Activated CD4-positive, alpha-beta T cell treated with anti-CD3 and anti-CD28 coated beads for 1 hour (primary cell): ENCODE measurements around the gene VMP1.
A peak's percentile ranks its signal among the peaks of the same experiment; 100 is the strongest.
"Not testable (repeated sequence)": the region's sequence is repeated elsewhere in the genome, so short reads cannot be mapped to it uniquely, and the experiment has no call there.

Source experiments
- DNase-seq: peaks from one replicate; pipeline ENCODE4 v3.0.0-alpha.2; 2020

VMP1 gene

DNA sequence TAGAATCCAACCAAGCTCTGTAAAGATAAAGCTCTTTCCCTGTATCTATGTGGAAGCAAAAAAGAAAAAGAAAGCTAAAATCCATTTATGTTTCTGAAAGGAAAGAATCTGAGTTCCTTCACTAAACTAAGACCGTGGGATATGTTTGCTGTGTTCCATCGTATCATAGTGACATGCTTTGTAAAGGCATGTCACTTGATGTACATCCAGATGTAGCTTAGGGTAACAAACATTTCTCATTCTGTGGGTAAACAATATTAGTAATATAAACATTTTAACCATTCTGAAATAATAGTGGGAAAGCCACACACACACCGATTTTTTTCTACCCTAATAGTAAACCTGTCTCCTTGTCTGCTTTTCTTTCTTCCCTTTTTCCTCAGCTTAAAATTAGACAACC, 107.2 kb downstream of the VMP1 start:
- DNase-seq: no peak

DNA sequence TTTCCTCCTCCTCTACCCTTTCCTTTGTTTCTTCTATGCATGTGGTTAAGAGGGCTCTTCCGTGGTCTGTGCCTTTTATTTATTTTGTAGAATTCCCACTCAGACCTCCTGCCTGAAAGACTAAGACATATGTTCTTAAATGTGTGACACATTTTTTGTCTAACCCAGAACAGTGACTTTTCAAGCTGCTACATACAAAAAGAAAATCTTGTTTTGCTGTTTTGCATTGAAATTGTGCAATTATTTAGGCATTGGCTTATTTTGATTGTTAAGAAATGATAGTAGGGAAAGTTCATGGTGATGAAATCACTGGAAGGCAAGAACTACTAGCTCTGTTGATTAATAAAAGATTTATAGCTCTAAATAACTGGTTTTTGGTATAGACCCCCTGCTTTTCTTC, 108.5 kb downstream of the VMP1 start:
- no peak for DNase-seq

DNA sequence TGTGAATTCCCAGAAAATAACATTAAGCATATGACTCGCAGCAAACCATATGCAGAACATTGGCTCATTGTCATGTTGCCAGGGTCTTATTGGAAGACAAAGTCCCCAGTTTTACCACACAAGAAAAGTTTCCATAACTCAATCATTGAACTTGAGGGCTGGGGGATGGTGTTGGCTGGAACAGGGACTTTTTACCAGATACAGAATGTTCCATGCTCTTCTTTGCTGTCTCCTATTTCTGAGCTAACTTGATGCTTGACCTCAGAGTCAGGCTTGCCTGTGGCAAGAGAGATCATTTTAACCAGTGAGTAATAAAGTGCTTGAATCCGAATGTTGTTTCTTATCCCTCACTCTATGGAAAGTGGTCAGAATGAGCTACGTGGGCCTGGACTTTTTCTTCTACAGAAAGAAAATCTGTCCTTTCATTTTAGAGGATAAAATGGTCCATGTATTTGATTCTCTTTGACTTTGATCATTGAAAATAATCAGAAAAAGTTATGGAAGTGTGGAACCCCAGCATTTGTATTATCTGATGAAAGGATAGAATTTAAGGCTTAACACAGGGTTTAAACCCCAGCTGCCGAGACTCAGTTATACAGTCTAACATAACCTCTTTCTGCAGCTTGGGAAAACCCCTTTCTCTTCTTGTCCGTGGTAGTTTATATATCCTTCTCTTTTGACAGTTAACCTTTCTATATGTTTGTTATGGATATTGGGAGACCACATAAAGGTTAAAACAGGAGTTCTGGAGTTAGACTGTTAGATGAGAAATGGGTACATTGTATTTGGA, 118.3 kb downstream of the VMP1 start:
- no peak for DNase-seq

DNA sequence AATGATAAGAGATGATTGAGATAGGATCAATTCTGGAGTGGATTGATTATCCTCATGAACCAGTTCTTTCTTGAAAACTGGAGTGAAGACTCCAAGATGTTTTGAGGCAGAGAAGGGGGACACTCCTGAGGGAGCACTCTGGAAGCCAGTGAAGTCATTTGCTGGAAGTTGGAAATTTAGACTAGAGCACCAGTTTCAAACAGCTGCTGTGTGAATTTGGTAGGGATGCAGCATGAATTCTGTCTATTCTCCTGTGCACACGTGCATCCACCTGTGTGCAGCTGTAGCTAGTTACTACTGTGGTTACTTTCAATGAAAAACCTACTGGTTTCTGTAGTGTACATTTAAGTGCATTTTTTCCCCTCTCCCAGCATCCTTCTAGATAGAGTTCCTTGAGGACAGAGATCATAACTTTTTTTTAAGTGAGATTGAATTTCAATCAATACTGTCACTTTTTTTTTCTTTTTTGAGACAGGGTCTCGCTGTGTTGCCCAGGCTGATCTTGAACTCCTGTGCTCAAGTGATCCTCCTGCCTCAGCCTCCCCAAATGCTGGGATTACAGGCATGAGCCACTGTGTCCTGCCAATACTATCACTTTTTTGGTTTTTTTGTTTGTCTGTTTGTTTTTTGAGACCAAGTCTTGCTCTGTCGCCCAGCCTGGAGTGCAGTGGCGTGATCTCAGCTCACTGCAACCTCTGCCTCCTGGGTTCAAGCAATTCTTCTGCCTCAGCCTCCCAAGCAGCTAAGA, 119.4 kb downstream of the VMP1 start:
- DNase-seq: no peak

DNA sequence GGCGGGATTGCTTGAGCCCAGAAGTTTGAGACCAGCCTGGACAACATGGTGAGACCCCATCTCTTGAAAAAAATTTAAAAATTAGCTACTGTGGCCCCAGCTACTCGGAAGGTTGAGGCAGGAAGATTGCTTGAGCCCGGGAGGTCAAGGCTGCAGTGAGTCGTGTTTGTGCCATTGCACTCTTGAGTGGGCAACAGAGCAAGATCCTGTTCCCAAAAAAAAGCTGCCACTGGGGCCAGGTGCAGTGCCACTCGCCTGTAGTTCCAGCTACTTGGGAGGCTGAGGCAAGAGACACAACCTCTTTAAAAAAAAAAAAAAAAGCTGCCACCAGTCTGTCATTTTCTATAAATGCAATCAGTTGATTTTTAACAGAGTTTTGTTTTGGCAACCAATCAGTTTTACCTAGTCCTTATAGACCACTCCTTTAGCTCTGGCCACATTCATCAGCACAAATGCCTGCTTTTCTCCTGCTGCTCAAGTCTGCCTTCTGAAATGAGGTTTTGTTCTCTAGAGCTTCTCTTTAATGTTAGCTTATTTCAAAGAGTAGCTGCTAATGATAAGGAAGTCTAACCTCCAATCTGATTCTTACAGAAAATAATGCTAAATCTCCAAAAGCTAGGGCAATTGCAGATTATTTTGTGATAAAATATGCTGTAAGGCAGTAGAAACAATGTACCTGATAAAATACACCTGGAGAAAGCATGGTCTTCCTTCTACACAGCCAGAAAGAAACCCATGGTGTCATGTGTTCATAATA, 120.4 kb downstream of the VMP1 start:
- DNase-seq: no peak

DNA sequence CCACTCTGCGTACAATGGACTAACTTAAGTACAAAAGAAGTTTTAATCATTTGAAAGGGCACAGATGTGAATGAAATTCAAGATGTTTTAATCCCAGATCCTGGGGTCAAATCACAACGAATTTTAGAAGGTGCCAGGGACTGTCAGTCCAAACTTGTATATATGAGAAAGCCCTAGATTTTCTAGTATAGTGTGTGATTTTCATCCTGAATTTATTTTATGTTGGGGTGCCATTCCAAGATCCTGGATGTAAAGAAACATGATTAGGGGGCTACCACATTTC, 121.0 kb downstream of the VMP1 start:
- no peak for DNase-seq

DNA sequence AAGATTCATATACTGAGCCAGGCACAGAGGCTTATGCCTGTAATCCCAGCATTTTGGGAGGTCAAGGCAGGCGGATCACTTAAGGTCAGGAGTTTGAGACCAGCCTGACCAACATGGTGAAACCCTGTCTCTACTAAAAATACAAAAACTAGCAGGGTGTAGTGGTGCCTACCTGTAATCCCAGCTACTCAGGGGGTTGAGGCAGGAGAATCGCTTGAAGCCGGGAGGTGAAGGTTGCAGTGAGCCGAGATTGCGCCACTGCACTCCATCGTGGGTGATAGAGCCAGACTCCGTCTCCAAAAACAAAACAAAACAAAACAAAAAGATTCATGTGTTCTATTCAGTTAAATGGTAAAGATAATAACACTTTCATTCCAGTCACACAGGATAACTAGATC, 121.4 kb downstream of the VMP1 start:
- not testable (repeated sequence) for DNase-seq

DNA sequence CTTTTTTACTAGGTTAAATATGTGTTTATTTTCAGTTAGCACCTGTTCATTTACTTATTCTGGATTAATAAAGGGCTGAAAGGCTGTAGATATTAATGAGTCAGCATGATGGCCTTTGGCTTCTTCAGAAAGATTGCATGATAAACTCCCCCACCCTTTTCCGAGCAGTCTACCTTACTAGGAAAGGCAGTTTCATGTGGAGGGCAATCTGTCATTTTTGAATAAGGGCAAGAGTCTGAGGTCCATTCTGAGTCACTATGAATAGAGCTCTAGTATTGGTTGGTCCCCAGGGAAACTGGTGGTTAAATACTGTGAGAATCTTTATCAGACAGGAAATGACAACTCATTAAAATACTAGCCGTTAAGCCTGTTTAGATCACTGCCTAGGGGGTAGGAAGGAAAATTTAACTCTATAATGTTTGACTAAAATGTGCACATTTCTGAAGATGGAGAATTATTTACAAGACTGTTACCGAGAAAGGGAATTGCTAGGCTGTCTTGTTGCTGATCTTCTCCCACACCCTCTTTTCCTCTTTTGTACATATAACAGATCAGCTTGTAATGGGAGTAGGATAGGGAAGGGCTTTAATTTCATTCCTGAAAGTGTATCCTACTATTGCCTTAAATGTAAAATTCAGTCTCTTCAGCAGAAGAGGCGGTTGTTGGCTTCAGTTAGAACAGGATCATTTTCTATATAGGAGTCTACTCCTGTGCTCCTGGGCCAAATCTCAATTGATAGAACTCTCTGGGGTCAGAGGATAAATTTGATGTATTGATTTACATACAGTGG, 122.0 kb downstream of the VMP1 start:
- no peak for DNase-seq

DNA sequence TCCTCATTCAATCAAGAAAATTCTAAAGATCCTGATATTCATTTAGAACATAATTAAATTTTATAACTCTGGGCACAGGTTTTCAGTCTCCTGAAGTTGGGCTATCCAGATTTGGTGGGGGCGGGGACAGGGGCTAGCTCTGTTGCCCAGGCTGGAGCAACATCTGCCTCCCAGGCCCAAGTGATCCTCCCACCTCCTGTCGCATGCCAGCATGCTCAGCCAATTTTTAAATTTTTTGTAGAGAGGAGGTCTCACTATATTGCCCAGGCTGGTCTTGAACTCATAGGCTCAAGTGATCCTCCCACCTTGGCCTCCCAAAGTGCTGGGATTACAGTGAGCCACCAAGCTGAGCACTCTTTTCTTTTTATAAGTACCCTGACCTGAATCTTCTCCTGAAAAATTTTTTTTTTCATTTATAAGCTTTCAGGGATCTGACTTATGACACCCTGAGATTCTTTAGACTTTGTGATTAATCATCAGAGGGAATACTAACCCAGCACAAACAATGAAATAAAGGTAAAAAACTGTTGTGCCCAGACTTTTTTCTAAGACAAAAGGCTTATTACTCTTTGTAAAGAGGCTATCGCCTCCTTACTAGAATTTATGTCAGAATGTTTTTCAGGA, 122.7 kb downstream of the VMP1 start:
- no peak for DNase-seq

DNA sequence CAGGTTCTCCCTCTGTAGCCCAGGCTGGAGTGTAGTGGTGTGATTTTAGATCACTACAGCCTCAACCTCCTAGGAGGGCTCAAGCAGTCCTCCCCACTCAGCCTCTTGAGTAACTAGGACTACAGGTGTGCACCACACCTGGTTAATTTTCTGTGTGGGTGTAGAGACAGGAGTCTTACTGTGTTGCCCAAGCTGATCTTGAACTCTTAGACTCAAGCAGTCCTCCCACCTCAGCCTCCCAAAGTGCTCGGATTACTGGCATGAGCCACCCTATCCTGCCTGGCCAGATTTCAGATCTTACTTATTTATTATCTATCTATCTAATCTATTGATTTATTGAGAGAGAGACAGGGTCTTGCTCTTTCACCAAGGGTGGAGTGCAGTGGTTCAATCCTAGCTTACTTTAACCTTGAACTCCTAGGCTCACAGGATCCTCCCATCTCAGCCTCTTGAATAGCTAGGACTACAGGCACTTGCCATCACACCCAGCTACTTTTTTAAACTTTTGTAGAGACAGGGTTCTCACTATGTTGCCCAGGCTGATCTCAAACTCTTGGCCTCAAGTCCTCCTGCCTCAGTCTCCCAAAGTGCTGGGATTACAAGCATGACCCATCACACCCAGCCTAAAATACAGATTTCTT, 123.5 kb downstream of the VMP1 start:
- DNase-seq: no peak

DNA sequence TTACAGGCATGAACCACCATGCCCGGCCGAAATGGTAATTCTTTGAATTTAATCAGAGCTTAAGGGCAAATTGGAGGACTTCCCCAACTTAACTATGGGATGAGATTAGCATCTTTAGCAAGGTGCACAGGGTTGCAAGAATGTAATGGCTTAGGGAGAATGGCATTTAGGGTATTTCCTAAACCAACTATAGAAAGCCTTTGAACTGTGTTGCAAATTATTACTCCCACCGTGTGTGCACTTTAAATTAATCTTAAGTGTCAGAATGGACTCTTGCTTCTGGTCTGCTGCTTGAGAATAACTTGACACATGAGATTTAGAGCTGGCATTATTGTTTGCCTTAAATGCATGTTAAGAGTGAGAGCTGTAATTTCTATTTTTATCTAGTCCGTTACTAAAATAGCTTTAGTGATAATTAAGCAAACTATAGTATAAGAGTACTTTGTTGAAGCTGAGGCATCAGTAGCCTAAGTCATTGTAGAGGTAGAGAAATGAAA, 125.5 kb downstream of the VMP1 start:
- no peak for DNase-seq

DNA sequence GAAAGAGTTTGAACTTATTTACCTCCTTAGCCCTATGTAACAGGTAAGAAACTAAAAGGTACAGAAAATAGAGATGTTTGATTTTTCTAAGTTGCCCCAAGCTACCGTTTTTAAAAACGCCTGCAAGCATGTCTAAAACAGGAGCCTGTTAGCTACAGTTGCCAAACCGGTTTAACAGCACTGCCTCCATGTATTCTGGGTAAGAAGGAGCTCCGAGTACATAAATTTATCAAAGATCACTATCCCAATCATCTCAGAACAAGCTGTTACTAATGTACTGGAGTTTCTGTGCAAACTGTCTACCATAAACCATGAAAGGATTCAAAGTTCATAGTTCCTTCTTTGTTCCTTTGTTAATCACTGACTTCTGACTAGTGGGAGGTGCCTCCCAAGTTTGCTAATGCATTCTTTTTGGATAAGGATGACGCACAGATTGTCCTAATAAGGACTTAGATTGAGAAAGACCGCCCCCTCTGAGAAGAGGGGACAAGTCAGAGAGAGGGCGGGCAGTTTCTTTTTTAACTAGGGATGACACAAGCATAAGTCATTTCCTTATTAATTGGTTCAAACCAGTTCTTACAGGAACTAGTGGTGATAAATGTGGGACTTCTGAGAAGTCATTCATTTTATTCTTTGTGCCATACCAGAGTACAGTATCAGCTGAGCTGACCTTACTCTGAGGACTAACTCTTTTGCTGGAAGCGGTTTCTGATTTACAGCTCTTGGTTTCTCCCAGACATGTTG, 130.0 kb downstream of the VMP1 start:
- DNase-seq: peak; percentile 47

DNA sequence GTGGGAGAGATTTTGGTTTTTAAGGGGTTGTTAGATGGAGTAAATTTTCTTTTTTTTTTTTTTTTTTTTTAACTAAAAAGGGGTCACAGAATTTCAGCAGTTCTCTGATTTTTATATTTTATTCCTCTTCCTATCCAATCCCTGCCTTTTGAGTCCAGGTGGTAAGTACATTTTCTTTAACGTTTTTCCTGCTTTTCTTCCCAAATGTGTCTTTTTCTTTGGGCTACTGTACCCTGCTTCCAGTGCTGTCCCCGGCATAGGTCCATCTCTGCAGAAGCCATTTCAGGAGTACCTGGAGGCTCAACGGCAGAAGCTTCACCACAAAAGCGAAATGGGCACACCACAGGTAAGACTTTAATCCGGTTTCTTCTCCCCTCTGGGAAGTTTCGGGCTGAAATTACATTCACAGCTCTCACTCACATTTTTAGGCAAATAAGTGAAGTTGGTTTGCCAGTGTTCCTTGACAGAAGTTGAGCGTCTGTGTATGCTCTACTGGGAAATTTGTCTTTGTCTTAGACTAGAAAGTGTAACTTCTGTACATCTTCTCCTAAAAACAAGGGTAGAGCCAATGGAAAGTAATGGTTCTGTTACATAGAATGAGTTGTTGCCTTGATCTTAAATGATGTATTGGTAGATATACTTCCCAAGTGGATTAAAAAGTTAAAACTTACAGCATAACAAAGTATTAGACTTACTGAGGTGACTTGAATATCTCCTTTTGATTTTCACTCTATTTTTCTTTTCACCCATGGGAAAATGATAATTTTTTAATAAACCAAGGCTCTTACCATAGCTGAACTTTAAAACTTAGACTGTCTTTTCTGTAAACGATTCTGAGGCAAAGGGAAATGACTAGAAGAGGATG, 130.8 kb downstream of the VMP1 start:
- DNase-seq: no peak

DNA sequence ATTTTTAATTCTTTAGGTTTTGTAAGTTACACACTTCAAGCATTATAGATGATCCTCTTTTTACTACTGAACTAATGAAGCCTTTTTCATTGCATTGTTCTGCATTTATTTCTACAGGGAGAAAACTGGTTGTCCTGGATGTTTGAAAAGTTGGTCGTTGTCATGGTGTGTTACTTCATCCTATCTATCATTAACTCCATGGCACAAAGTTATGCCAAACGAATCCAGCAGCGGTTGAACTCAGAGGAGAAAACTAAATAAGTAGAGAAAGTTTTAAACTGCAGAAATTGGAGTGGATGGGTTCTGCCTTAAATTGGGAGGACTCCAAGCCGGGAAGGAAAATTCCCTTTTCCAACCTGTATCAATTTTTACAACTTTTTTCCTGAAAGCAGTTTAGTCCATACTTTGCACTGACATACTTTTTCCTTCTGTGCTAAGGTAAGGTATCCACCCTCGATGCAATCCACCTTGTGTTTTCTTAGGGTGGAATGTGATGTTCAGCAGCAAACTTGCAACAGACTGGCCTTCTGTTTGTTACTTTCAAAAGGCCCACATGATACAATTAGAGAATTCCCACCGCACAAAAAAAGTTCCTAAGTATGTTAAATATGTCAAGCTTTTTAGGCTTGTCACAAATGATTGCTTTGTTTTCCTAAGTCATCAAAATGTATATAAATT, 132.3 kb downstream of the VMP1 start:
- no peak for DNase-seq

DNA sequence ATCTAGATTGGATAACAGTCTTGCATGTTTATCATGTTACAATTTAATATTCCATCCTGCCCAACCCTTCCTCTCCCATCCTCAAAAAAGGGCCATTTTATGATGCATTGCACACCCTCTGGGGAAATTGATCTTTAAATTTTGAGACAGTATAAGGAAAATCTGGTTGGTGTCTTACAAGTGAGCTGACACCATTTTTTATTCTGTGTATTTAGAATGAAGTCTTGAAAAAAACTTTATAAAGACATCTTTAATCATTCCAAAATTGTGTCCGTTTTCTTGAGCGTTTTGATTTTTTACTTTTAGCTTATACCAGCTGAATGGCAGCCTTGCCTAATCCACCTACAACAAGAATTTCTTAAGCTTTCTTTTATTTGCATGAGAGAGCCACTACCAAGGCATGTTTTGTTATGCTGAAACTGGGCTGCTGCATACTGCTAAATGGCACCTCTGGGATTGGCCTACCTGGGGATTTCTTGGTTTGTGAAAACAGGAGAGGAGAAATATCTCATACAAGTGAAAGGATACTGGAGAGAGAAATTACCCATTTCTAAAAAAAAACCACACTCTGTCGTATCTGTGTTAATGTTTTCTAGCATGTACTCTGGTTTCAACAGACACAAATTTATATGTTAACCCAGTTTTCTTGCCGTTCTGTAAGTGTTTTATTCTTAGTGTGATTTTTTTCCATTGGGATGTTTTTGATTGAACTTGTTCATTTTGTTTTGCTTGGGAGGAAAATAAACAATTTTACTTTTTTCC, 133.1 kb downstream of the VMP1 start:
- no peak for DNase-seq

DNA sequence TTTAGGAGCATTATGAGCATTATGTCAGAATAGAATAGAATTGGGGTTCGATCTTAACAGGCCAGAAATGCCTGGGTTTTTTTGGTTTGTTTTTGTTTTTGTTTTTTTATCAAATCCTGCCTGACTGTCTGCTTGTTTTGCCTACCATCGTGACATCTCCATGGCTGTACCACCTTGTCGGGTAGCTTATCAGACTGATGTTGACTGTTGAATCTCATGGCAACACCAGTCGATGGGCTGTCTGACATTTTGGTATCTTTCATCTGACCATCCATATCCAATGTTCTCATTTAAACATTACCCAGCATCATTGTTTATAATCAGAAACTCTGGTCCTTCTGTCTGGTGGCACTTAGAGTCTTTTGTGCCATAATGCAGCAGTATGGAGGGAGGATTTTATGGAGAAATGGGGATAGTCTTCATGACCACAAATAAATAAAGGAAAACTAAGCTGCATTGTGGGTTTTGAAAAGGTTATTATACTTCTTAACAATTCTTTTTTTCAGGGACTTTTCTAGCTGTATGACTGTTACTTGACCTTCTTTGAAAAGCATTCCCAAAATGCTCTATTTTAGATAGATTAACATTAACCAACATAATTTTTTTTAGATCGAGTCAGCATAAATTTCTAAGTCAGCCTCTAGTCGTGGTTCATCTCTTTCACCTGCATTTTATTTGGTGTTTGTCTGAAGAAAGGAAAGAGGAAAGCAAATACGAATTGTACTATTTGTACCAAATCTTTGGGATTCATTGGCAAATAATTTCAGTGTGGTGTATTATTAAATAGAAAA, 133.8 kb downstream of the VMP1 start:
- not testable (repeated sequence) for DNase-seq

DNA sequence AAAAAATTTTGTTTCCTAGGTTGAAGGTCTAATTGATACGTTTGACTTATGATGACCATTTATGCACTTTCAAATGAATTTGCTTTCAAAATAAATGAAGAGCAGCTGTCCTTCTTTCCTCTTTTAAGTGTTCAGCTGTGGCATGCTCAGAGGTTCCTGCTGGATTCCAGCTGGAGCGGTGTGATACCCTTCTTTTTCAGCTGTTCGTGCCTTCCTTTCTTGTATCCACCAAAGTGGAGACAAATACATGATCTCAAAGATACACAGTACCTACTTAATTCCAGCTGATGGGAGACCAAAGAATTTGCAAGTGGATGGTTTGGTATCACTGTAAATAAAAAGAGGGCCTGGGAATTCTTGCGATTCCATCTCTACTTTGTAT, 134.4 kb downstream of the VMP1 start:
- not testable (repeated sequence) for DNase-seq
